Measurements from ENCODE around the gene SLC6A19.
"Not testable (repeated sequence)": the region's sequence is repeated elsewhere in the genome, so short reads cannot be mapped to it uniquely, and the experiment has no call there.

SLC6A19 gene

DNA sequence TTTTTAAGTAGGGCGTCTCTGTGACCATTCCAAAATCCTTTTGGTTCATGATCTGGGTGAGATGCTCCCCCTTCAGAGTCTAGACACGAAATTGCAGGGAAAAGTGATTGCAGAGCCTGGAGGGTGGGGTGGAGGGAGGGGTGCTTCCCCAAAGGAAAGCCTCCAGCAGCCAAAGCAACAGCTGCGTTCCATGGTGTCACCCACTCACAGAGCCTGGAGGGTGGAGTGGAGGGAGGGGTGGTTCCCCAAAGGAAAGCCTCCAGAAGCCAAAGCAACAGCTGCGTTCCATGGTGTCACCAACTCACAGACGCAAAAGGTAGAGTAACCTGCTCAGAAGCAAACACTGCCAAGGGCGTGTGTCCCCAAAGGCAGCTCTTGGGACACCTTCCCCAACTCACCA is 46.4 kb downstream of the SLC6A19 start:
- no peak for DNase-seq

DNA sequence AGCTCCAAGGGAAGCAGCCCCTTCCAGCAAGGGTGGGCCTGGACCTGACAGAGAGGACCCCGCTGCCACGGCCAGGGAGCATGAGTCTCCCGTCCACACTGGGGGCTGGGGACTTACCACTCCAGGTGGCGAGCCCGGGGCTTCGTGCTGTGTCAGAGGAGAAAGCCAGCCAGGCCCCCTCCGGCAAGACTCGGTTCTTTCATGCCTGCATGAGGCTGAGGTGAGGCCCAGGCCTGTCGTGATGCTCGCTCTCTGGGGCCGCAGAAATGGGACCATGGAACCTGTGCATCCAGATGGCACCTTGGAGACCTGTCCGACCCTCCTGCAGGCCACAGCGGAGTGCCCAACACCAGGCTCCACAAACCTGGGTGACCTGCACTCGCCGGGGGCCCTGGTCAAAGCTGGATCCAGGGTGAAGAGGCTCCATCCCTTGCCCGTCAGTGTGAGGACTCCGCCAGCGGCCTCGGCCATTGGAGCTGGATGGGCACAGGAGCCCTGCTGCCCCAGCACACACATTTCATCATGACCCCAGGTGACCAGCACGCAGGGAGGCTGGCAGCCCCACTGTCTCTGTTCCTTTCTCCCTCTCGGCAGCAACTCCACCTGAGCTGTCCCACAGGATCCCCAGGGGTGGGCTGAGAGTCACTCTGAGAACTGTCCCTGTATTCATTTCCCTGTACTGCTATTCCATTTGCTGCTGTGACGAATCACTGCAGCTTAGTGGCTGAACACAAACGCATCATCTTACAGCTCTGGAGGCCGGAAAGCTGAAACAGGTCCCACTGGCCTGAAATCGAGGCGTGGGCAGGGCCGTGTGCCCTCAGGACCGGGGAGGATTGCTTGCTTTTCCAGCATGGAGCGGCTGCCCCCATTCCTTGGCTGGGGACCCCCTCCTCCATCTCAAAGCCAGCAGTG is 48.2 kb downstream of the SLC6A19 start:
- DNase-seq, result no peak

DNA sequence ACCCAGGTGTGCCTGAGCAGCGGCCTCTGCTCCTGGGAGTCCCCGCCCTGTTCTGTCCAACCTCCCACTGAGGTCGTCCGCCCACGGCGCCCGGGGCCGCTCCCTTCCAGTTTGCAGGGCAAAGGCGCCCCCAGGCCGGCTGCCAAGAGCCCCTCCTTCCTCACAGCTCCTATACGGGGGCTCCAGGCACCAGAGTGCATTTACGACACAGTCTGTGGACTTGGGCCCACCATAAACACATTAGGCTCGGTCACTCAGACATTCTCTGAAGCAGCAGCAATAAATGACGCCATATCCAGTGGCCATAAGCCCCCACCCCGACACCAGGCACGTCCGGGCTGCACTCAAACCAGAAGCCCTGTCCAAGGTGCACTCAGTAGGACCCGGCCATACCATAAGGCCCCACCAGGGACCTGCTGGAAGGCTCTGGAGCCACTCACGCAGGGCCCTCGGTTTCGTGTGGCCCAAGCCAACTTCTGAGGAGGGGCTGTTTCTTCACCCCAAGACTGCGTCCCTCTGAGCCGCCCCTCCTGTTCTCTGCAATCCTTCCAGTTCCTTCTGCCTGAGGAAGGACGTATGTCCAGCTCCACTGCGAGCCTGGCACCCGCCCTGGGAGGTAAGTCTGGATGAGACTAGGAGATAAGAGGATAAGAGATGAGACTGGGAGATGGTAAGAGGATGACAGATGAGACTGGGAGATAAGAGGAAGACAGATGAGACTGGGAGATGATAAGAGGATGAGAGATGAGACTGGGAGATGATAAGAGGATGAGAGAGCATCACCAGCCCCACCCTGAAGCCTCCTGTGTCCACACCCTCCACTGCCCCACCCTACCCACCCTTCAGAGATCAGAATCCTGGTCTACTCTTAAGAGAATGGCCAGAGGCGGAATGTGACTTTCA is 50.5 kb downstream of the SLC6A19 start:
- no peak for DNase-seq

DNA sequence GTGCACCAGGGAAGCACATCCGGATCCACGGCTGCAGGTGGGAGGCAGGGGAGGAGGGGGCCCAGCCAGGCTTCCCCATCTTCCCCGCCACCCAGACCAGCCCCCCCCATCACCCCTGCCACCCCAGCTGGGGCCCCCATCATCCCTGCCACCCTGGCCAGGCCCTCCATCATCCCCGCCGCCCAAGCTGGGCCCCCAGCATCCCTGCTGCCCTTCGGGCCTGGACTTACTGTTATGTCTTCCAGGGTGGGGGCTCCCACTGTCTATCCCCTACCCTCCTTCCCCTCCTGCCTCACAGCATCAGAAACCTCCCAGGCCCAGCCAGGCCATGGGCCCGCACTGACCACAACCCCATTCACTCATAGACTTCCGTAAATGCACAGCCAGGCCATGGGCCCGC is 51.3 kb downstream of the SLC6A19 start:
- no peak for DNase-seq

DNA sequence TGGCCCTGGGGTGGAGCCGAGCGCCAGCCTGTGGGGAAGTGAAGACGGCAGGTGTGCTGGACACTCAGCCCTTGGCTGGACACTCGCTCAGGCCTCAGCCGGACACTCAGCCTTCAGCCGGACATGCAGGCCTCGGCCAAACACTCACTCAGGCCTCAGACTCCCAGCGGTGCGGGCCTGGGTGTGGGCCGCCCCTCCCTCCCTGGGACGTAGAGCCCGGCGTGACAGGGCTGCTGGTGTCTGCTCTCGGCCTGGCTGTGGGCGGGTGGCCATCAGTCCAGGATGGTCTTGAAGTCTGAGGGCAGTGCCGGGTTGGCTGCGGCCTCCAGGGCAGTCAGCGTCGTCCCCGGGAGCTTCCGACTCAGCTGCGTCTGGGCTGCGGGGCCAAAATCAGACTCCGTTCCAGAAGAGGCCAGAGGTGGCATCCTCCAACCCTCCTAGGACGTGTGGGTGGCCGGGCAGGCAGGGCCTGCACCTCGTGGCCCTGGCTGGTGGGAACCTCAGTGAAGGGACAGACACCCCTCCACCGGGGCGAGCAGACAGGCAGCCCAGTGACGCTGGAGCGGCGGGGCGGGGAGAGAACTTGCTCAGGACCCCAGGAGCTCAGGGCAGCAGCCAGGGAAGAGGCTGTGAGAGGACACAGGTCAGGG is 52.2 kb downstream of the SLC6A19 start:
- no peak for DNase-seq

DNA sequence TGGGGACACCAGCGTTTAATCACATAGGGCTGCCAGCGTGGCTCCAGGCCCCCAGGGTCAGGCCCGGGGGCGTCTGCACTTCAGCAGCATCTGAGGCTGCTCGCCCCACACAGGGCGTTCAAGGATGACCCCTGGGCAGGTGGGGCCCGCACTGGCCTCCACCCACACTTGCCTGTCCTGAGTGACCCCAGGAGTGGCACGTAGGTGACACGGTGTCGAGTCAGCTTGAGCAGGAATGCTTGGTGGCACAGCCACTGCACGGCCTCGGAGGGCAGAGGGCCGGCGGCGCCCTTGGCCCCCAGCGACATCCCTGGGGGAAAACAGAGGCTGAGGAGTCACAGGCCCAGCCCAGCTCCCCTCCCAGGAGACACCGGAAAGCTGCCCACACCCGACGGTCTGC is 52.8 kb downstream of the SLC6A19 start:
- DNase-seq, result no peak

DNA sequence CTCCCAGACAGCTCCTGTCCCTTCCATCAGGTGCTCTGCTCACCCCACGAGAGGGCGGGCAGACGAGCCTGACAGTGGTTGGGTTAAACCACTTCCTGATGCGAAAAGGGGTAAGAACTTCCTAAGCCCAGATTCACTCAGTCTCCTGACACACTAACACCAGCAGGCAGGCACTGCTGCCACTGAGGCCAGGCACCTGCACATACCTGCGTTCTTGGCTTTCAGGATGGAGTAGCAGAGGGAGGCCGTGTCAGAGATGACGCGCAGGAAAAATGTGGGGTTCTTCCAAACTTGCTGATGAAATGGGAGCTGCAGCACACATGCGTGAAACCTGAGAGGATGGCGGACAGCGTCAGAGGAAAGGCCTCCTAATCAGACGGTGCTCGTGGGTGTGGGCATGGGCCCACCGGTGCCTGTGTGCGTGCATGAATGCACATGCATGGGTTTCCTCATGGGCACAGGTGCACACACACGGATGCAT is 53.7 kb downstream of the SLC6A19 start:
- DNase-seq, result no peak

DNA sequence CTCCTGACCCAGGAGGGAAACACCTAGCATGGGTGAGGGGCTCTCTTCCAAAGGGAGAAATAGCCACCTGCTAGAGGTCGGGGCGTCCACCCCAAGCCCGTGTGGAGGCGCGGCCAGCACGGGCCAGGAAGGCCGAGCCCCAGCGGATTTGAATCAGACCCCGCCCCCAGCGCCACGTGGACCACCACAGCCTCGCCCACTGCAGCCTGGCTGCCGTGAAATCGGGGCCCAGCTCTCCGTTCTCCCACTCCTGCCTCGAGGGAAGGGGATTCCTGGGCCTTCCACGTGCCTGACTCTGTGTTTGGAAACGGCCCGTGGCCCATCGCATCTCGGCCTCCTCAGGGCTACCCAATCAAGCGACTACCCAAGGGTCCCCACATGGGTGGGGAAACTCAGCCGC is 55.4 kb downstream of the SLC6A19 start:
- DNase-seq, result no peak

DNA sequence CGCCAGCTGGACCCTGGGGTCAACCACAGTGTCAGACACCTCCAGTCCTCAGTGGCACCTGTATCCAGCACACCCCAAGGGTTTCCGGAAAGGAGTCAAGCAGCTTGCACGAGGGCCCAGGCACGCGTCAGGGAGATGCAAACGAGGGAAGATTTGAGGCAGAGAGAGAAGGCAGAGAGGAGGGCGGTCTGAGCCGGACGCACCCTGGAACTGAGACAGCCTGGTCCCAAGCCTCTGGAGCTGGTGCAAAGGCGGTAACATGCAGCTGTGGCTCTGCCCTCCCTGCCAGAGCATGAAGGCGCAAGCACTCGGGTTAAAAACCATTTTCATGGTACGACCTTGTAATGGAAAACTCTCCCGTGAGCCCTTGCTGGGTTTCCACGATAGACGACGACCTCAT is 56.0 kb downstream of the SLC6A19 start:
- DNase-seq, result no peak

DNA sequence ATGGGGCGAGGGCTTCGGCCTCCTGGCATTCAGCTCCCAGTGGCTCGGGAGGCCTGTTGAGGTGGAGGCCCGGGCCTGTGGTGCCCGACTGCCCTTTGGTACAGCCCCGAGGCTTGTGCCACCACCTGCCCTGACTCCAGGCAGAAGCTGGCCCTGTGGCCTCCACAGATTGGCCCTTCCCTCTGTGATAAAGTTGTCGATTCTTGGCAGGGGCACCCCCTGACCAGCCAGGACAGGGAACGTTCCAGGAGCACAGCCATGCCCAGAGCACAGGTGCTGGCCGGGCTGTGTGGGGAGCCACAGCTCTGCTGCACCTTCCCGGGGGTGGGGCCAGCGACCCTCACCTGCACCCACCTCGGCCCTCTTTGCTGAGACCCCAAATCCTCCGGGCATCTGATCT is 56.4 kb downstream of the SLC6A19 start:
- DNase-seq, result no peak

DNA sequence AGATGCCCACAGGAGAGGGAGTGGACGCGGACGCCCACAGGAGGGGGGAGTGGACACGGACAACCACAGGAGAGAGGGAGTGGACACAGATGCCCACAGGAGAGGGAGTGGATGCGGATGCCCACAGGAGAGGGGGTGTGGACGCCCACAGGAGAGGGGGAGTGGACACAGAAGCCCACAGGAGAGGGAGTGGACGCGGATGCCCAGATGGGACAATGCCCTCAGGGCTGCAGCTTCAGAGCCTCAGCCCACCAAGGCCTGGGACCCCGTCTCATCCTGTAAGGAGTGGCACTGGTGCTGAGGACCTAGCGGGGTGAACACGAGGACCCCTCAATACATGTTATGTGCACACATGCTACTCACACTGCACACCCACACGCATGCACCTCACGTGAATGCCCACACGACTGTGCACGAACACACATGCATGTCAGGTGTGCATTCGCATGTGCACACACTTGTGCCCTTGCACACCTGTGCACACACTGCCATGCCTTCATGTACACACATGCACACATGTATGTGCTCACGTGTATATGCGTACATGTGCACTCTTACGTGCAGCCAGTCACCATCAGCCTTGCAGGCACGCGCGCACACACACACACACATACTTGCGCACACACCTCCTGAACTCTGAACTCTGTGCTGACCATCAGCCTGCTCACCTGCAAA is 58.5 kb downstream of the SLC6A19 start:
- no peak for DNase-seq

DNA sequence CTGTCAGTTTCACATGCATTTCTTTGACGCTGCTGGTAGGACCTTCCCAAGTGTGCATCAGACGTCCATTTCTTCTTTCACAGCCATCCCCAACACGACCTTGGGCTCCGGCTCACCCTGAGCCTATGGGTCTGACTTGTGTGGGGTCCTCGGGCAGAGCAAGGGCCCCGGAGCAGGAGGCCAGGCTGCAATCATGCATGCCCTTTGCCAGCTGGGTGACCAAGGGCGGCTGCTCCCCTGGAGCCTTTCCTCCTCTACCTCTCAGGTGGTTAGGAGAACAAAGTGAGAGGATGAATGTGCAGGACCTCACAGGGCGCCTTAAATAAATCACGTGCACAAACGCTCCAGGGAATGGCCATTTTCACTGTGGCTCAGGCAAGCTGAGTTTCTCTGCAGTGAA is 60.2 kb downstream of the SLC6A19 start:
- no peak for DNase-seq

DNA sequence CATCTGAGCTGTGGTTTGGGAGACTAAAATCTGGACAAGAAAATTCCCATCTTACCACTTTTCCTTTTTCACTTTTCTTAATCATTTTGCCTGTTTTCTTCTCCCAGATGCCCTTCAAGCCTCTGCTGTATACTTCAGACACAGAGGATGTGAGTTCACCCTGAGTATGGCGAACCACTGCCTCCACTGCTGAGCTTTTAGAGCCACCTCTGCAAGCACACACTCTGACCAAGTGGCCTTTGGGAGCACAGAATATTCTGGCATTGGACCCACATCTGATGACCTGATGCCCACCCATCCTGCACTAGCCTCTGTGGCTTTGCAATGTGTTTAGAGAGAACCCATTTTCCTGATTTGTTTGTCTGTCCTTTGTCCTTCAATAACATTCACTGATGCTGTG is 61.0 kb downstream of the SLC6A19 start:
- DNase-seq, result no peak

DNA sequence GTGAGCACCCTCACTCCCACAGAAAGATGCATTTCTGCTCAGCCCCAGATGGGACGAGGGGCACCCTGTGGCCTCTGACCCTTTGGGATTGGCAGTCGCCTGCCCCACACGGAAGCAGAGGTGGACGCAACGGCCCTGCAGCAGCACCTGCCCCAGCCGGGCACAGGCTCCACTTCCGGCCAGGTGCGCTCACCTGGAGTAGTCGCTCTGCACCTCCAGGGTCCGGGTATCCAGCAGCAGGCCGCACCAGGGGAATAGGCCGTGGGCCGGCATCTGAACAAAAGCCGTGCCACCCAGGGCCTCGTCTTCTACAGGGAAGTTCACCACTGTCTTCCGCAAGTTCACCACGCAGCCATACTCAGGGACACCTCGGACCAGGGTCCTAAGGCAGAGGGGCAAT is 62.8 kb downstream of the SLC6A19 start:
- DNase-seq, result no peak

DNA sequence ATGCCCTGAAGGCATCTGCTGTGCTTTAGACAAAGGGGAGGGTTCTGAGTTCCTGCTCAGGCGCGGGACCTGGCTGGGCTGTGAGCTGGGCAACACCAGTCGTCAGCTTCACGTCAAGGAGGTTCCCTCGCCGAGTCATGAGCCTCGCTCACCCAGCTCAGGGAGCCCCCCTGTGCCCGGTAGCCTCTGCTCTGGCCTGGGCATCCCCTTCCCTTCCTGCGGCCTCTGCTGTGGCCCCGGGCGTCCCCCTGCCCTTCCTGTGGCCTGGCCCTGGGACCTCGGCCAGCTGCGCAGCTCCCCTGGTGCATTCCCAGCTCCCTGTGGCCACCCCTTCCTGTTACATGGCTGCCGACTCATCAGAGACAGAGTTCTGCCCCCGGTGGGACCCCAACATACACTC is 63.6 kb downstream of the SLC6A19 start:
- no peak for DNase-seq

DNA sequence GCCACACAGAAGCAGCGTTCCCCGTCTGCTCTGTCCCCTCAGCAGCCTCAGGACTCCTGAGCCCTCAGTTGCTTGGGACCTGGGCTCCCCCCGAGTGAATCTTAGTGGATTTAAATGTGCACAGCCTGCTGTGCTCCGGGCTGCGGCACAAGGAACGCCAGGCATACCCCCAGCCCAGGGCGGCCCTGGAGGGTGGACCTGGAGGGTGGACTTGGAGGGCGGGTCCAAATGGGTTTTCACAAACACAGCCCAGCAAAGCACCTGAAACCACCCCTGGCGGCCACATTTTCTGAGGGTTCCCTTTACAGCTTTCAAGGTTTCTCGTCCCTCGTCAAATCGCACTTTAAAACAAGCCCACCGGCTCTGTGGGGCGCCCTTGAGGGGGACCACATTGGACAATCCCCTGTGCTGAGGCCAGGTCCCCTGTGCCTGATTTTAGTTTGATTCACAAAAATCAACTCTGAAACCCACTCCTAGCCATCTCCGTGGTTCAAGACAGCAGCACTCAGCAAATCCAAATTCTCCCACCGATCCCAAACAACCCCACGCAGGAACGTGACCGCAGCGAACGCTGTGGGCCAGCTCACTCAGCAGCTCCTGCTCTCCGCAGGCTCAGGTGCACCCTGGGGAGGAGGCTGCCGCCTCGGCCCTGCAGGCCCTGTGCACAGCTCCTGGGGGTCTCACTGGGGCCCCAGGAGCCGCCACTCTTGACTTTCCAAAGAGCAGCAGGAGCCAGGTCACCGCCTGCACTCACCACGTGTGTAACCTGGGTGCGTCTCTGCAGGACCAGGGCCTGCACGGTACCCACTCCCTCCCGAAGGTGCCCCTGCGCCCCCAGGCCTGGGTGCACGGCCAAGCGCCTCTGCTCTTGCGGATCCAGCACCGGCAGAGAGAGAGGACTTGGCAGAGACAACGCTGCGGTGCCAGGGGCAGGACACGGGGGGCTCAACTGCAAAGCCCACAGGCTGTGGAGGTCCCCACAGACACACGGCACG is 64.4 kb downstream of the SLC6A19 start:
- DNase-seq, result no peak

DNA sequence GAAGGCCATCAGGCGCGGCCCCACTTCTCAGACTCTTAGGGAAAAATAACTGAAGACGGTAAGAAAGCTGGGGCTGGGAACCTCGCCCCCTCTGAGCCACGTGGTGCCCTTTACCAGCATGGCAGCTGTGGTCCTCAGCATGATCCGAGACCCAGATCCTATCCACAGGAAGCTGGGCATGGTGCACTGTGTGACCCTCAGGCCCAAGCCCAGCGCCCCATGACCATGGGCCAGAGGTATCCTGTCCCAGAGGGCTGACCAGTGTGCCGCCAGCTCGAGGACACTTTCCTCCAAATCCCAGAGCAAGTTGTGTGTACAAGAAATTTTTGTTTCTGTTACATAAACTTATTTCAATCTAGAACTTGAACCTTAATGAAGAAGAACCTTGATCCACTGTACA is 65.4 kb downstream of the SLC6A19 start:
- no peak for DNase-seq

DNA sequence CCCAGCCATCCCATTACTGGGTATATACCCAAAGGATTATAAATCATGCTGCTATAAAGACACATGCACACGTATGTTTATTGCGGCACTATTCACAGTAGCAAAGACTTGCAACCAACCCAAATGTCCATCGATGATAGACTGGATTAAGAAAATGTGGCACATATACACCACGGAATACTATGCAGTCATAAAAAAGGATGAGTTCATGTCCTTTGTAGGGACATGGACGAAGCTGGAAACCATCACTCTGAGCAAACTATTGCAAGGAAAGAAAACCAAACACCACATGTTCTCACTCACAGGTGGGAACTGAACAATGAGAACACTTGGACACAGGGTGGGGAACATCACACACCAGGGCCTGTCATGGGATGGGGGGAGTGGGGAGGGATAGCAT is 66.1 kb downstream of the SLC6A19 start:
- DNase-seq, result not testable (repeated sequence)

DNA sequence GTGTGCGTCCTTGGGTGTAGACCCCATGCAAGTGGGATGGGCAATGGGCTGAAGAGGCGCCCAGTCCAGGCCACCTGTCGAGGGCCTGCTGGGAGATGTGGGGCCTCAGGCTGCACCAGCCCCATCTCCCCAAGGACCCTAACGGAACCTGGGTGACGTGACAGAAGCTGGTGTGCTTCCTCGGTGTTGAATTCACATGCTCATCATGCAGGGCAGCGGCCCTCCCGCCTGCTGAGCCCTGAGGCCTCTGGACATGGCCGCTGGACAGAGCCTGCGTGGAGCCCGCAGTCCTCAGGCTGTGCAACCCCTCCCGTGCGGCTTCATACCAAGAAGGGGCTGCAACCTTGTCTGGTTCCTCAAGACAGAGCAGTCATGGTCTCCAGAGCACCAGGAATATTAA is 66.7 kb downstream of the SLC6A19 start:
- no peak for DNase-seq

DNA sequence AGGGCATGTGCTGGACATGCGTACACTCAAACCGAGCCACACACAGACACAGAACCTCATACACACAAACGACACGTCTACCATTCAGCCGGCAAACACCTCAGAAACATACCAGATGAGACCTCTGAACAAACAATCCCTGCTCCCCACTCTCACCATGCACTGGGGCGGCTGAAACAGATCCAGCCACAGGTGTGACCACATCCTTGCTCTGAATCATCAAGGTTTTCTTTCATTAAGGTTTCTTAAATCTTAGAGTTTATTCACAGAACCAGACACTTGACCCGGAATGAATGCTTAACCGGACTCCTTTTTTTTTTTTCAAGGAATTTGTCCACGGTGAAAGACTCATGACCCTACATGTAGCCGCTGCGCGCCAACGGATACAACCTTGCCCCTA is 67.3 kb downstream of the SLC6A19 start:
- no peak for DNase-seq

DNA sequence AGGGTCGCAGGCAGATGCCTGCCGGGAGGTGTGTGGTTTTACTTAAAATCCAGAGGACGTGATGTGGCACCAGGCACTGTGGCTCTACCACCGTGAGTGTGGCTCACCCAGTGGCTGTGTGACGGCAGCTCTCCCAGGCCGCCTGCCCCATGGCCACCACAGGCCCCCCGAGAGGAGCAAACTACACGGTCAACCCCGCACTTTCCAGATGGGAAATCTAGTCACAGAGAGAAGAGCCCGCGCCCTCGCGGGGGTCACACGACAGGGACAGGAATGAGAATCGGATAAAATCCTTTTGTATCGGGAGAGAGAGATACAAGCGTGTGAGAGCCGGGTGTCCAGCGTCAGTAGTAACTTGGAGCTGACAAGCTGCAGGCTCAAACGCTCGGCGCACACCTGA is 69.0 kb downstream of the SLC6A19 start:
- no peak for DNase-seq
